Measurements from ENCODE around the gene RNF207.

DNA sequence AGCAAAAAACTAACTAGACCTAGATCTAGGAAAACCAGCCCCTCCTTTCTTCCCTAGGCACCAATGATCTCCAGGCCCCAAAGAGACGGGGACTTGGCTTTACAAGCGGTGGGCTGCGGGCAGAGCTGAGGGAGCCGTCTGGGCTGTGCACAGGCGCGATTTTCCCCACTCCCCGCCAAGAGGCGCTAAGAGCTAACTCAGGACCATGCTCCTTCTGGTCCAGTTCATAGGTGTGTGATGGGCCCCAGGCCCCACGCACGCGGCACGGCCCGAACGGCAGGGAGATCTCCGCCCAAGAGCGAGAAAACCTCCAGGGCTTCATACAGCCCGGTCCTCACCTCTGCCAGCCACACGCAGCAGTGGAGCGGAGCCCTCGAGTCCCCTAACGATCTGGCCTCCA, 62.5 kb downstream of the RNF207 start:
- no peak for TF ChIP-seq POLR2A (IDR thresholded peaks at IDR 0.05; ENCODE audit: low read length)
- TF ChIP-seq GATA1 (IDR thresholded peaks at IDR 0.05; ENCODE audit: low read depth, low read length) = no peak
